Activated CD4-positive, alpha-beta T cell treated with anti-CD3 and anti-CD28 coated beads, Interleukin-2, amount 50 U/mL, for 16 hours (primary cell): ENCODE data around the gene MAP3K12.

ENCODE experiments used
- DNase-seq: peaks from one replicate; pipeline ENCODE4 v3.0.0-alpha.2; 2020

The MAP3K12 gene

DNA sequence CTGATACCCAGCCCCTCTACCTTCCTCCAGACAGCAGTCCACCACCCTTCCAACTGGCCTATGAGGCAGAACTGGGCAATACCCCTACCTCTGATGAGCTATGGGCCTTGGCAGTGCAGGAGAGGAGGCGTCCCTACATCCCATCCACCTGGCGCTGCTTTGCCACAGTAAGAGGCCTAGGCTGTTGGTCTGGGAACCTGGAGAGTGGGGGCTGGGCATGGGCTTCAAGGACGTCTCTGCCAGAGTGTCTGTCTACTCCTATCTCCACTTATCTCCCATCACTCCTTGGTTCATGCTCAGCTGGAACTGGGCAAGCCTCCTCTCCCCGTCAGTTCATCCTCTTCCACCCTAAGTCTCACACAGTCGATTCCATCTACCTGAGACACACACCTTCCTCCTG, 69.1 kb downstream of the MAP3K12 start:
- no peak for DNase-seq
